NCI-H2227 (cell line): Measurements from ENCODE around the gene SLC38A6.

Experiments used
- DNase-seq: peaks from one replicate; lab custom pipeline; 2025; ENCODE audit not compliant: unreplicated experiment; lab: John Stamatoyannopoulos, UW

SLC38A6 gene

GRCh38 chr14:60975551-60975950 is 5.5 kb upstream of the SLC38A6 start:
- DNase-seq: no peak

DNA sequence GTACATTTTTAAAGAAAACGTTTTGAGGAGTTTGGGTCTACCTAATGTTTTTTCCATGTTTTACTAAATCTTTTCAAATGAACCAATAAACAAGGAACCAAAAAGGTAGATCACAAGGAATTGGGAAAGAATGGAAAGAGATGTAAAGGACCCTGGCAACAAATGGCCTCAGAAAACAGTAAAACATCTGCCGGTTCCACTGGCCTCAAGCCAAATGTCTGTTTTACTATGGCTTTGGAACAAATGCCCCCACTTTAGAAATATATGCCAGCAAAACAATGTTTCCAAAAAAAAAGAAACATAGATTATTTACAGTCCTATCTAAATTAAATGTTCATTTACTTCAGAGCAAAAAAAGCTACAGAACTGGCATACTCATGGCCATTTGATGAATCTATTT is 3.2 kb upstream of the SLC38A6 start:
- DNase-seq: no peak

GRCh38 chr14:60981633-60982455 is 799 bp downstream of the SLC38A6 start:
- peak; percentile 16 for DNase-seq

- DNase-seq: no peak
Observed at GRCh38 chr14:60984196-60984595, 3.2 kb downstream of the SLC38A6 start.

DNA sequence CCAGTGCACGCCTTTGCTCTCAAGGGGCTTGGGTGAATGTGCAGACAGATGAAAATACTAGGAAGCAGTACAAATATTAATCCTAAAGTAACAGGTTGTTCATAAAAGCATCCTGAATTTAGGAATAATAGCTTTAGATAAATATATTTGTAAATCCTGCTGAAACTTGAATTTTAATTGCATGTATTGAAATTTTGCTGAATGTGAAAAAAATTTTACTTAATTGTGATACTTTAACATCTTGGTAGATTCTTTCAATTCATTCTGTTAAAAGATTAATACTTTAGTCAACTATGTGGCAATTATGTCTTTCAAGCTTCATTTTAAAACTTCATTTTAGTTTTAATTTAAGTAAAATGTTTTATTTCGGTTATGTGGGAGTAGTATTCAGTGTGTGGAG is 5.5 kb downstream of the SLC38A6 start:
- DNase-seq: no peak

GRCh38 chr14:60989599-60989998 is 8.6 kb downstream of the SLC38A6 start:
- no peak for DNase-seq

DNA sequence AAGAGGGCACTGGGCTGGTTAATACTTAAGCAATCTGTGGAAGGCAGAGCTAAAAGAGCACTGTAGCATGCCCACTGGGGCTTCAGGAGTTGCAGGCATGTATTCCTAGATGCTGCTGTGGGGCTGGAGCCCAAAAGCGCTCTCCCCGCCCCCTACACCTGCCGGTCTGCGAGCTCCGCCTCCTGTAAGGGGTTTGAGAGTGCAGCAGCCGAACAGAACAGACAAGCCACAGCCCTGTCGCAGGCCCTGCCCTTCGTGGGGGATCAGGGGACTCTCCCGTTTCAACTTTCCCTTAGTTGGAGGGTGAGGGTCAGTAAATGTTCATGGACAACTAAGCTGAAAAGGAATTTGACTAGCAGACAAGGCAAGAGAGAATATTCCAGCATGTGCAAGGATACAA is 17.6 kb downstream of the SLC38A6 start:
- no peak for DNase-seq

GRCh38 chr14:60999536-60999935 is 18.5 kb downstream of the SLC38A6 start:
- DNase-seq: no peak

DNA sequence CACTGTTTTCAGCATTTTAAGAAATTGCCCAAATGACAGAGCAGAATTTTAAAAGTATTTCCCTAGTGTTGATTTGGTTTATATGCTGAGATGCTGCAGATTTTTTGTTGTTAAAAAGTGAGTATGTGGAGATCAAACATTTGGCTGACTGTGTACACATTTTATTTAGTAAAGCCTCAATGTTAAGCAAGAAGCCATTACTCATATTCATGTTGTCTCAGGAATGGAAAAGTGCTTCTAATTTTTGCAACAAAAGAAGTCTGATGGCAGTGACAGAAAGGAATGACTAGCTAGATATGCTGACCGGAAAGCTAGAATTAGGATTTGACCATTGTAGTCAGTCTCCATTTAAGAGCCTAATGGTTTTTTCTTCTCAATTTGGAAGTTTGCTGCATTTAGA is 22.5 kb downstream of the SLC38A6 start:
- no peak for DNase-seq

- DNase-seq: no peak
Observed at GRCh38 chr14:61019537-61019936, 38.5 kb downstream of the SLC38A6 start.

- DNase-seq: peak; percentile 70
Observed at GRCh38 chr14:61025251-61026223, 44.5 kb downstream of the SLC38A6 start.

GRCh38 chr14:61026526-61026925 is 45.5 kb downstream of the SLC38A6 start:
- DNase-seq: no peak

GRCh38 chr14:61031026-61031425 is 50.0 kb downstream of the SLC38A6 start:
- DNase-seq: no peak

DNA sequence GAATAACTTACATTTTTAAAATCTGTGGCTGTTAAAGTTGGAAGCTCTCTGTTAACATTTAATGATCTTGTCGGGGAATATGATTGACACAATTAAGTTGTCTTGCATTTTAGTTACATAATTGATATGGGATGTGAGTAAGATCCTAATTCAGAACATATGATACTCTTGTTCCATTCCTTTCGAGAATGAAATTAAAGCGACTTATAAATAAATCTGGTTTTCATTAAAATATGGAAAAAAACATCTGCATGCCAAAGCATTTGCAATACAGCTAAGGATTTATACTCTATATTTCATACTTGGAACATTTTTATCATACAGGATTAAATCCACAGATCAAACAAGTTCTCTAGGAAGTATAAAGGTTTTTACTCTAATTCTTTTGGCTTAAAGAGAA is 52.0 kb downstream of the SLC38A6 start:
- DNase-seq: no peak

DNA sequence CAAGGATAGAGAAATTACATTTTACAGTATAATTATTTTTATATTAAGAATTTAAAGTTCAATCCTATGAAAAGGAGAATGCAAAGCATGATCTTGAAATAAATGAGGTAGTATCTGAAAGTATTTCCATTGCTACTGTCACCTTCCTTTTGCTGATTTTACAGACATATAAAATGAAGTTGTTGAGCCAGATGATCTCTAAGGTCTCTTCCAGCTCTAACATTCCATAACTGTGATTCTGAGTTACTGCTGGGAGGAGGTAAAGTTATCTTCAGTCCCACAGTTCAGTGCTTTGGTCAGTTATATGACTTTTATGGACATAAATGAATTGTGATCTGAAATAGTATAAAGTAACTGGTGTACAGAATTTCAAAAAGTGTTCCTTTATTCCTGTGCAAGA is 52.8 kb downstream of the SLC38A6 start:
- DNase-seq: no peak

GRCh38 chr14:61034416-61035120 is 53.5 kb downstream of the SLC38A6 start:
- no peak for DNase-seq

DNA sequence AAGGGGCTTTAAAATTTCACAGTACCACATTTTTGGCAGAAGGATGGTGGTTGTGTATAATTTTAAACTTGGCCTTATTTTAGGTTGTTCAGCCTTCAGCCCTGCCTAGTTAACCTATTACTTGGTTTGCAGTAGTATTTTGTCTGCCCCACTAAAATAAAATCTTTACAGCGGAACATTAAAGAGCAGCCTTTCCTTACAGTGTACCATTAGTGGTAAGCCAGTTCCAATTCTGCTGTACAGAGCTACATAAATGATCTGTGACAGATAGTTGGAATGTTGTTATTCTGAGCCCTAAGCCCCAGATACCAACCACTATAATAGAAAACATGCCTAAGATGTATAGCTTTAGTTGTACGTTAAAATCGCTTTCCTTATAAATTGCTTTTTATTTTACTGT is 56.2 kb downstream of the SLC38A6 start:
- DNase-seq: no peak

GRCh38 chr14:61041704-61042103 is 60.7 kb downstream of the SLC38A6 start:
- DNase-seq: no peak

DNA sequence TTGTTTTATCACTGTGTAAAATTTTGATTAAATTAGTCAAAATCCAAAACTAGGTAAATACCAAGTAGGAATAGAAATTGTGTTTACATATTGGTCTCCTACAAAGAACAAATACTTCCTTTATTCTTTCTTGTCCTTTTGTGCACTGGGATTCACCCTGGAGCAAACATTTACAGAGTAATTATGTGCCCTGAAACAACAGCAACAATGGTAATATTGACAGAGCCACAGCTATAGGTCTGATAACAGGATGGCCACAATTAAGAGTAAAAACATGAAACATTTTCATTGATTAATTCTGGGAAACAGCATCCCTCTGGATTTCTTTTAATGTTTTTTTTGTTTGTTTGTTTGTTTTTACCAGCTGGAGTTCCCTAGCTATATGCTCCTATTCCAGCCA is 61.2 kb downstream of the SLC38A6 start:
- DNase-seq: no peak

GRCh38 chr14:61043506-61043905 is 62.5 kb downstream of the SLC38A6 start:
- no peak for DNase-seq

- DNase-seq: no peak
Observed at GRCh38 chr14:61047021-61047420, 66.0 kb downstream of the SLC38A6 start.
